ENCODE data around the gene TBC1D13. TPM values are rescaled to one million over a fixed set of nuclear protein-coding genes. Genes with fewer than 3 reads are reported as not detected.
"Not testable (repeated sequence)": the region's sequence is repeated elsewhere in the genome, so short reads cannot be mapped to it uniquely, and the experiment has no call there.

Gene TBC1D13
- polyA plus RNA-seq, 3 donors from 2014 or later: 16.4 to 30.7 (median 19.4) TPM

DNA sequence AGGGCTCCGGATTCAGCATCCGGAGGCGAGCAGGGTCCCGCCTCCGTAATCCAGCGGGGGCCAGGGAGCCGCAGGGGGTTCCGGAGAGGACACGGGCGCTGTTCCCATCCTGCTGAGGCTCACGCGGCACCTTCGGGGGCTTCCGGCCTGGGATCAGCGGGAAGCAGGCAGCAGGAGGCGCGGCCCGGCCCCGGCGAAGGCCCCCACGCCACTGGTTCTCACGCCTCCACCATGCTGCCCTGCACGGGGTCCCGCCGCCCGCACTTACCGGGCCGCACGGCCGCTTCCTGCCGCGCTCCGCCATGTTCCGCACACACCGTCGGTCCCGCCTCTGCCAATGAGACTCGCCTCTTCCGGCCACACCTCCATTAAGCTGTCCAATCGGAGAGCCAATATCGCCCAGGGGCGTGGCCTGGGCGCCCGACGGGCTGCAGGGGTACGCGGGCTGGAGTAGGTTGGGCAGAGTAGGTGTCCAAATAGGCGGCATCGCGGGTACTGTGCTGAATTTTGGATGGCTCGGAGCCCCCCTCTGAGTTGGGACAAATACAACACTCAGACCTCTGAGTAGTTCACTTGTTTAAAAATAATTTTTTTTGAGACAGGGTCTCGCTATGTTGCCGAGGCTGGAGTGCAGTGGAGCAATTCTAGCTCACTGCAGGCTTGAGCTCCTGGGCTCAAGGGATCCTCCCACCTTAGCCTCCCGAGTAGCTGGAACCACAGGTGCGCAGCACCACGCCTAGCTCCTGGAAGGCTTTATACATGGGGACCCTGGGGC, 42.6 kb downstream of the TBC1D13 start, which contains the start of gene SPOUT1:
Gene SPOUT1 (minus strand): TSS at position 318 of the 775 bp plus-strand sequence. CDS start 14 bp downstream, at position 304.
- Mint-ChIP-seq H3K9me3 (no peaks in the 10 kb centered on the region), H3K4me3 (peak within 1 kb of the TSS; percentile 90 to 99 (median 97)), H3K27me3 (ENCODE audit: low read depth in 3 of 3) (peaks cover 2 to 7% (median 2%) of the 10 kb centered on the region in 3 donors), H3K4me1 (peaks cover 27 to 33% of the 10 kb centered on the region in 2 donors), H3K27ac (peak within 1 kb of the TSS; percentile 82 to 98 (median 94)), H3K36me3 (peaks cover 0 to 4% (median 4%) of the 10 kb centered on the region in 3 donors)
- DNase-seq: peak; percentile 92 to 95 (median 93)

DNA sequence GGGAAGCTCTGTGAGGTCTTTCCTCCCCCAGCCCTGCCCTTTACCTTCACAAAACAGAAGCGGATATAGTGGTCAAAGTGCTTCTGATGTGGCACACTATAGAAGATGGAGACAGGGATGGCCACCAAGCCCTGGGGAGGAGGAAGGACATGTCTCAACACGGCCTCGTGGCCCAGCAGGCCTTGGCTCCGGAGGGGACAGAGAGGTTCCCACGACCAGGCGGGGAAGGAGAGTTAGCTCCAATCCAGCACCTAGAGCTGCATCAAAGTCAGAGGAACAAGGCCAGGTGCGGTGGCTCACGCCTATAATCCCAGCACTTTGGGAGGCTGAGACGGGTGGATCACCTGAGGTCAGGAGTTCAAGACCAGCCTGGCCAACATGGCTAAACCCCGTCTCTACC, 46.6 kb downstream of the TBC1D13 start:
- Mint-ChIP-seq H3K27ac (no peak overlapping the region), H3K36me3 (peaks cover 0 to 9% (median 0%) of the 10 kb centered on the region in 3 donors), H3K9me3 (no peaks in the 10 kb centered on the region), H3K4me1 (peaks cover 13 to 16% of the 10 kb centered on the region in 2 donors), H3K27me3 (ENCODE audit: low read depth in 3 of 3) (peaks cover 2 to 4% (median 2%) of the 10 kb centered on the region in 3 donors), H3K4me3 (no peak overlapping the region)
- no peak for DNase-seq

DNA sequence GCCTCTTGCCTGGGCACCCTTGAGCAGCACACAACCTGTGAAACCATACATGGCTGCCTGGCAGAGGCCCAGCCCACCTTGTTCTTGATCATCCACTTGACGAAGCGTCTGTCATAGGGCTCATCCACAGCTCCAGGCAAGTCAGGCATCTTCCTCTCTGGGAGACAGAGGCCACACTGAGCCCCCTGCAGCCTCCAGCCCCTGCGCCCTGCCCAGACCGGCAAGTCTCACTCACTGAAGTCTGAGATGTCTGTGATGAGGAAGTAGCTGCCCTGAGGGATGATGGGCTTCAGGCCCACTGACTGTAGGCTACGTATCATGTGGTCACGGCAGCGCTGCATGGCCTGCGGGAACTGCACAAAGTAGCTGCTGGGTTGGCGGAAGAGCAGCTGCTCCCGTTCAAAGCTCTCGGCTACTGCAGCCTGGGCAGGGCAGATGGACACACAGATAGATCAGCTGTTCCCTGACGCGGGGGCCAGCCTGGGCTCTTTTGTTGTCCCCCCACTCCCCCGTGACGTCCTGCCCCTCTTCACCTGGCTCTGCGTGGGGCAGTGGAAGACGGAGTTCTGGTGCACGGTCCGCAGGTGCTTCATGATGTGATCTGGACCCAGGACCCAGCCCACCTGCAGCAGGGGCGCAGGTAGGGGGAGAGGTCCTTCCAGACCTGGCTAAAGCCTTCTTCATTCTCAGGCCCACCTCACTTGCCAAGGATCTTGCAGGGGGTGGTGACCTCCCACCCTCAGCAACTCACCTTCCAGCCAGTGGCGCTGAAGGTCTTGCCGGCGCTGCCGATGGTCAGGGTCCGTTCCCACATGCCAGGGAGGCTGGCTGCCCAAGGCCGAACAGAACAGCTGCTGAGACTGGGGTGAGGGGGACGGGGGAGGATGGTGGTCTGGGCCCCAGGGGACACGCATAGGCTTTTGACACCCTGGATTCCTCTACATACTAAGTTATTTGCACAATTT, 48.5 kb downstream of the TBC1D13 start:
- Mint-ChIP-seq H3K27ac (no peak overlapping the region), H3K27me3 (ENCODE audit: low read depth in 3 of 3) (no peaks in the 10 kb centered on the region), H3K4me3 (no peak overlapping the region), H3K4me1 (no peaks in the 10 kb centered on the region), H3K9me3 (no peaks in the 10 kb centered on the region), H3K36me3 (peaks cover 0 to 9% (median 0%) of the 10 kb centered on the region in 3 donors)
- no peak for DNase-seq

DNA sequence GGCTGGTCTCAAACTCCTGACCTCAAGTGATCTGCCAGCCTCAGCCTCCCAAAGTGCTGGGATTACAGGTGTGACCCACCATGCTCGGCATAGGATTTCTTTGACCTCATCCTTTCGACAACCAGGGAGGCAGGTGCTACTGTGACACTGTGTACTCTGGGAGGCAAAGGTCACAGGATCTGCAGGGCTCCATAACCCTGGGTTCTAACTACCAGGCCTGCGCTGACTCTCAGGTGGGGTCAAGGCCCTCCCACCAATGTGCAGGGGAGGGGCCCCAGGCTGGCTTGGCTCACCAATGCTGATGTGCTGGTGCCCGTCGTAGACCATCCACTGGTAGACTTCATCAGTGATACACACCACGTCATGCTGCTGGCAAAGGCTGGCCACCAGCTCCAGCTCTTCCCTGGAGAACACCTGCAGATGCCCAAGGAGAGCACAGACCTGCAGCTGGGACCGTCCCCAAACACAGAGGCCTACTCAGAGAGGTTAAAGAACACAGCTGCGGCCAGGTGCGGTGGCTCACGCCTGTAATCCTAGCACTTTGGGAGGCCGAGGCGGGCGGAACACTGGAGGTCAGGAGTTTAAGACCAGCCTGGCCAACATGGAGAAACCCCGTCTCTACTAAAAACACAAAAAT, 49.6 kb downstream of the TBC1D13 start:
- H3K36me3 Mint-ChIP-seq: peaks cover 0 to 9% (median 0%) of the 10 kb centered on the region in 3 donors
- no peaks in the 10 kb centered on the region for H3K9me3 Mint-ChIP-seq
- no peak overlapping the region for H3K4me3 Mint-ChIP-seq
- DNase-seq: no peak
- no peaks in the 10 kb centered on the region for H3K4me1 Mint-ChIP-seq
- no peak overlapping the region for H3K27ac Mint-ChIP-seq
- H3K27me3 Mint-ChIP-seq (ENCODE audit: low read depth in 3 of 3): no peaks in the 10 kb centered on the region

DNA sequence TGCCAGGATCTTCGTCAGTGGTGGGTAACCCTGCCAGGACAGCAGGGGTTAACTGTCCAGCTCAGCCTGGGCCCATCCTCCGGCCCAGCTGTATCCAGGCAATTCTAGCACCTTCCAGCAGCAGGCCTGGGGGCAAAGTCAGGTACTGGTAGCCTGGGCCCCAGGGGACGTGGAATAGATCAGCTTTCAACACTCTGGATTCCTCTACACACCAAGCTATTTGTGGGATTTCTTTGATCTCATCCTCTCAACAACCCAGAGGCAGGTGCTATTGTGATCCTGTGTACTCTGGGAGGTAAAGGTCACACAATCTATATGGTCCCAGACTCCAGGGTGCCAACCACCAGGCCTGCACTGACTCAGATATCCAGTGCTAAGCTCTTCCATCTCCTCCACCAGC, 51.3 kb downstream of the TBC1D13 start:
- Mint-ChIP-seq H3K27me3 (ENCODE audit: low read depth in 3 of 3) (peaks cover 0 to 3% (median 0%) of the 10 kb centered on the region in 3 donors), H3K9me3 (no peaks in the 10 kb centered on the region), H3K27ac (no peak overlapping the region), H3K36me3 (peaks cover 0 to 9% (median 4%) of the 10 kb centered on the region in 3 donors), H3K4me3 (no peak overlapping the region), H3K4me1 (no peaks in the 10 kb centered on the region)
- DNase-seq: no peak

DNA sequence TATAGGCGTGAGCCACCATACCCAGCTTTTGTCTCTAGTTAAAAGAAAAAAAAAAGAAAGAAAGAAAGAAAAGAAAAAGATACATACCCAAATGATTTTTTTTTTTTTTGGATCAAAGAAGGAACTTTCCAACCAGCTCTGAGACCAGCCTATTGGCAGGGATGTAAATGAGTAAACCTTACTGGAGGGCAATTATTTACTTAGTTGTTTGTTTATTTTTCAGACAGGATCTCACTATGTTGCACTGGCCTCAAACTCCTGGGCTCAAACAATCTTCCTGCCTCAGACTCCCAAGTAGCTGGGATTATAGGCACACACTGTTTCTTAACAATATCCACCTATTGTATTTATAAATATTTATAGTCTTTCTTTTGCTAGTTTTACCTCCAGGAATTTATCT, 53.5 kb downstream of the TBC1D13 start:
- Mint-ChIP-seq H3K4me1 (no peaks in the 10 kb centered on the region), H3K9me3 (no peaks in the 10 kb centered on the region), H3K36me3 (peaks cover 0 to 12% (median 4%) of the 10 kb centered on the region in 3 donors), H3K4me3 (no peak overlapping the region), H3K27me3 (ENCODE audit: low read depth in 3 of 3) (peaks cover 0 to 3% (median 3%) of the 10 kb centered on the region in 3 donors), H3K27ac (no peak overlapping the region)
- DNase-seq: no peak

DNA sequence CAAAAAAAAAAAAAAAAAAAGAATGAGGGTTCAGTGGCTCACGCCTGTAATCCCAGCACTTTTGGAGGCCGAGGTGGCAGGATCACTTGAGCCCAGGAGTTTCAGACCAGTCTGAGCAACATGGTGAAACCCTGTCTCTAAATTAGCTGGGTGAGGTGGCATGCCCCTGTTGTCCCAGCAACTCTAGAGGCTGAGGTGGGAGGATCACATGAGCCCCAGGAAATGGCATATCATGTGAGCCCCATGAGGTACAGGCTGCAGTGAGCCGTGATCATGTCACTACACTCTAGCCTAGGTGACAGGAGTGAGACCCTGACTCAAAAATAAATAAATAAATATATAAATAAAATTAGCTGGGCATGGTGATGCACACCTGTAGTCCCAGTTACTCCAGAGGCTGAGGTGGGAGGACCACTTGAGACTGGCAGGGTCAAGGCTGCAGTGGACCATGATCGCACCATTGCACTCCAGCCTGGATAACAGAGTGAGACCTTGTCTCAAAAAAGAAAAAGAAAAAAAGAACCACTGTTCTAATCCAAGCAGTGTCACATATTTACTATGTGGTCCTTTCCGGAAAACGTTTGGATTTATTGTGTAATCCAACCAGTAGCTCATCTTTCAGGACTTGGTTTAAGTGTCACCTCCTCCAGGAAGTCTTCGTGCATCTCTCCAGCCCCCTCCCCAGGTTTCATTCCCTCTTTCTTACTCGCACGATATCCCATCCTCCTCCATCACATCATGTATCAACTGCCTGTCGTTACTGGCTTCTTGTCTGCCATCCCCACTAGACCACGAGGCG, 54.8 kb downstream of the TBC1D13 start:
- no peak overlapping the region for H3K4me3 Mint-ChIP-seq
- no peaks in the 10 kb centered on the region for H3K4me1 Mint-ChIP-seq
- H3K27ac Mint-ChIP-seq: no peak overlapping the region
- no peaks in the 10 kb centered on the region for H3K9me3 Mint-ChIP-seq
- no peak for DNase-seq
- peaks cover 0 to 3% (median 3%) of the 10 kb centered on the region in 3 donors for H3K27me3 Mint-ChIP-seq (ENCODE audit: low read depth in 3 of 3)
- H3K36me3 Mint-ChIP-seq: peaks cover 0 to 12% (median 4%) of the 10 kb centered on the region in 3 donors

DNA sequence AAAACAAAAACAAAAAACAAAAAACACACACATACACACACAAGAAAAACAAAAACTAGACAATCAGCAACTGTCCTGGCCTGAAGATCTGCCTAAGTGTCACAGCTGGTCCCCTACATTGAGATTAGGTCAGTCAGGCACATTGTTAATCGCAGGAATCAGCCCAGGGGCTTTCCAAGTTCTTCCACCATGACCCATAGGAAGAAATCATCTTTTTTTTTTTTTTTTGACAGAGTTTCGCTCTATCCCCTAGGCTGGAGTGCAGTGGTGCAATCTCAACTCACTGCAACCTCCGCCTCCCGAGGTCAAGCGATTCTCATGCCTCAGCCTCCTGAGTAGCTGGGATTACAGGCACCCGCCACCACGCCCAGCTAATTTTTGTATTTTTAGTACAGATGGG, 56.1 kb downstream of the TBC1D13 start:
- H3K27ac Mint-ChIP-seq; H3K9me3 Mint-ChIP-seq; H3K27me3 Mint-ChIP-seq (ENCODE audit: low read depth in 3 of 3); H3K36me3 Mint-ChIP-seq; DNase-seq; H3K4me3 Mint-ChIP-seq; H3K4me1 Mint-ChIP-seq: not testable (repeated sequence)

DNA sequence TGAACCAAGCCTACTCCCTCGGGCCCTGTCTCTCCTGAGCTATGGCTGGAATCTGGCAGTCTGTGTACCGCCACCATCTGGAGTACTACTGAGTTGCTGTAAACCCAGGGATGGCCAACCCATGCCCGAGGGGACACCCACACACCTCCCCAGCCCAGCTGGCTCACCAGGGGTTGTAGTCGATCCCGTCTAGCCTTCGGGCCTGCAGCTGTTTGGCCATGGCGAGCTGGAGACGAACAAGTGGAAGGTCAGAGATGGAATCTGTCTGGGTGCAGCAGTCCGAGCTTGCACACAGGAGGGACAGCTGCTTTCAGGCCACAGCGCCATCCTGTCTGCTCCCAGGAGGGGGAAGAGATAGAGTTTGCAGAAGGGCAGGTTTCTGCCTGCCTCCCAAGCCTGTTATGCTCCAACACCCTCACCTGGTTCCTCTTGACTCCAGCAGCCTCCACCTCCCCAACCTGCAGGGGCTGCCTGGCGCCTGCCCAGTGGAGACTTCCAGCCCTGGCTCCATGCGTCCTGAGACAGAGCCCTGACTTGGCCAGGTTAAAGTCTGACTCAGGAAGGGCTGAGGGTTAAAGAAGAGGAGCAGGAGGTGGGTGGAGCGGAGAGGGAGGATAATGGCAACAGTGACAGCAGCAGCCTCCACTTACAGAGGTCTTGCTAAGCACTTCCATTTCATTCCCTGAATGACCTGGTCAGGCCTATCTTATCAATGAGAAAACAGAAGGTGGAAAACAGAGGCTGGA, 58.3 kb downstream of the TBC1D13 start:
- peaks cover 0 to 1% (median 0%) of the 10 kb centered on the region in 6 donors for H3K9me3 Mint-ChIP-seq
- no peaks in the 10 kb centered on the region for H3K4me1 Mint-ChIP-seq
- H3K4me3 Mint-ChIP-seq: no peak overlapping the region
- H3K27me3 Mint-ChIP-seq (ENCODE audit: low read depth in 3 of 3): peaks cover 0 to 6% (median 3%) of the 10 kb centered on the region in 3 donors
- H3K36me3 Mint-ChIP-seq: peaks cover under 1 to 11% (median 9%) of the 10 kb centered on the region in 3 donors
- no peak overlapping the region for H3K27ac Mint-ChIP-seq
- DNase-seq: no peak

DNA sequence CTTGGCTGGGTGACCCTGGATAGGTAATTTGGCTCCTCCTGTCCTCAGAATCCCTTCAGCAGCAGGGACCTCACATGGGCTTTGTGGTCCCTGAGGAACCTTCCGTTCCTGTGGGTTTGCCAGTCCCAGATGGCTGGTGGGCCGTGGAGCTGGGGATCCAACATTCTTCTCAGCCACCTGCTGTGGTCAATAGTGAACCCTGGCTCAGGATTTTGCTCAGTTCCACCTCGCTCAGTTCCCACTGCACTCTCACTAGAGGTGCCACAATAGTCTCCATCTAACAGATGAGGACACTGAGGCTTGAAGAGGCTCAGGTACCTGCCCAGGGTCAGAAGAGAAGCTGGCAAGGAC, 59.6 kb downstream of the TBC1D13 start:
- Mint-ChIP-seq H3K4me3 (no peak overlapping the region), H3K27me3 (ENCODE audit: low read depth in 3 of 3) (peaks cover 0 to 6% (median 3%) of the 10 kb centered on the region in 3 donors), H3K4me1 (no peaks in the 10 kb centered on the region), H3K9me3 (peaks cover 0 to 14% (median 9%) of the 10 kb centered on the region in 6 donors), H3K27ac (no peak overlapping the region), H3K36me3 (peaks cover 13 to 24% (median 22%) of the 10 kb centered on the region in 3 donors)
- no peak for DNase-seq

DNA sequence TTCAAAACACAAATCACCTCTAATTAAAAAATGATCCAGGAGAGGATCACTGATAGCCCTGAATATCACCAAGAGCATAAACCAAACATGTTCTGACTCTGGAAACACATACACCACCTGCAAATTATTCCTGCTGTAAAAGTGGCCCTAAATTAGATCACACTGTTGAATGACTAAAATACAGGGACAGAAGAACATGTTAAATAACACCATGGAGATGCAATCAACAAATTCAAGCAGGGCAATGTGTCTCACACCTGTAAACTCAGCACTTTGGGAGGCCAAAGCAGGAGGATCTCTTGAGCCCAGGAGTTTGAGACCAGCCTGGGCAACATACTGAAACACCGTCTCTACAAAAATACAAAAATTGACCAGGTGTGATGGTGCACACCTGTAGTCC, 60.8 kb downstream of the TBC1D13 start:
- DNase-seq: no peak
- no peak overlapping the region for H3K4me3 Mint-ChIP-seq
- H3K9me3 Mint-ChIP-seq: peaks cover 0 to 14% (median 9%) of the 10 kb centered on the region in 6 donors
- H3K4me1 Mint-ChIP-seq: no peaks in the 10 kb centered on the region
- H3K27ac Mint-ChIP-seq: no peak overlapping the region
- H3K36me3 Mint-ChIP-seq: peaks cover 13 to 21% (median 18%) of the 10 kb centered on the region in 3 donors
- peaks cover 2 to 3% (median 2%) of the 10 kb centered on the region in 3 donors for H3K27me3 Mint-ChIP-seq (ENCODE audit: low read depth in 3 of 3)

DNA sequence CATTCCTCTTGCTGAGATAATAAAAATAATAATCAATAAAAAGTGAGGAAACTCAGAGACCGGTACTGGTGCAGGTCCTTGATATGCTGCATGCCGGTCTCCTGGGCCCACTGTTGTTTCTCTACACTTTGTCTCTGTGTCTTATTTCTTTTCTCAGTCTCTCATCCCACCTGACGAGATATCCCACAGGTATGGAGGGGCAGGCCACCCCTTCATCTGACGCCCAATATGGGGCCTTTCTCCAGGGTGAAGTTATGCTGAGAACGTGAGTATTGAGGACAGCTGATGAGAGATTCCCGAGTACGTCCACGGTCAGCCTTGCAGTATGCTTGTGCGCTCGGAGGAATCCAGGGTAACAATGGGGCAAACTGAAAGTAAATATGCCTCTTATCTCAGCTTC, 64.0 kb downstream of the TBC1D13 start:
- DNase-seq; H3K4me1 Mint-ChIP-seq; H3K4me3 Mint-ChIP-seq; H3K27me3 Mint-ChIP-seq (ENCODE audit: low read depth in 3 of 3); H3K27ac Mint-ChIP-seq: not testable (repeated sequence)
- H3K36me3 Mint-ChIP-seq: peaks cover 13 to 18% (median 18%) of the 10 kb centered on the region in 3 donors
- peaks cover 0 to 14% (median 9%) of the 10 kb centered on the region in 6 donors for H3K9me3 Mint-ChIP-seq
